Measurements from ENCODE around the gene DSP.

The DSP gene

DNA sequence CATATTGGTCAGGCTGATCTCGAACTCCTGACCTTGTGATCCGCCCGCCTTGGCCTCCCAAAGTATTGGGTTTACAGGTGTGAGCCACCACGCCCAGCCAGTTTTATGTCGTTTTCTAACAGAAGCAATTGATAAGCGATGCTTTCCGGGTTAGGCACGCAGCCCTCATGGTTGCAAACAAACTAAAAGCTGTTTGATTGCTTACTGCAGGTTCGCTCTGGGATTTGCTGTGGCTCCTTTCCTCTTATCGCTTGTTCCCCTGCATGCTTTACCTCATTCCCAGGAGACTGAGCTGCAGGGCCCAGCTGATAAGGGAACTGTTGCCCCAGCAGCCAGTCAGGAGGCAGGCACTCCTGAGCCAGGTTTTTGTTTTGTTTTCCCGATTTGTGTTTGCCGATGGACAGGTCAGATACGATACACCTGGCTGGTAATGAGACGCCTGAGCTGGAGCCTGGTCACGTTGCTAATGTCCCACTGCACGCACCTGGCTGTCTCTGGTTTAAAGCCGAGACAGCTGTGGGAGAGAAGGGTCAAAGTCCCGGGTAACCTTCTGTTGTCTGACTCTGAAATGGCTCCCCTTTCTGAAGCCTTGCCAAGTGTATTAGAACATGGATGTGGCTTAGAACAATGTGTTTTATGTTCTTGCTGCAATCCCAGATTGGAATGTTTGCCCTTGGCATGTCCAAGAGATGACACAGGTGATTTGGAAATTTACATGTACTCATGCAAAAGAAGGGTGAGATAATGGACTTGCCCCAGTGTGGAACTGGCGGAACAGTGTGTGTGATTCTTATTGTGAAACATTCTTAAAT lies 19.9 kb downstream of the DSP start:
- DNase-seq = no peak

GRCh38 chr6:7562769-7563168 lies 21.3 kb downstream of the DSP start:
- DNase-seq = peak; percentile 72 to 96

GRCh38 chr6:7566107-7566506 lies 24.6 kb downstream of the DSP start:
- no peak for DNase-seq

DNA sequence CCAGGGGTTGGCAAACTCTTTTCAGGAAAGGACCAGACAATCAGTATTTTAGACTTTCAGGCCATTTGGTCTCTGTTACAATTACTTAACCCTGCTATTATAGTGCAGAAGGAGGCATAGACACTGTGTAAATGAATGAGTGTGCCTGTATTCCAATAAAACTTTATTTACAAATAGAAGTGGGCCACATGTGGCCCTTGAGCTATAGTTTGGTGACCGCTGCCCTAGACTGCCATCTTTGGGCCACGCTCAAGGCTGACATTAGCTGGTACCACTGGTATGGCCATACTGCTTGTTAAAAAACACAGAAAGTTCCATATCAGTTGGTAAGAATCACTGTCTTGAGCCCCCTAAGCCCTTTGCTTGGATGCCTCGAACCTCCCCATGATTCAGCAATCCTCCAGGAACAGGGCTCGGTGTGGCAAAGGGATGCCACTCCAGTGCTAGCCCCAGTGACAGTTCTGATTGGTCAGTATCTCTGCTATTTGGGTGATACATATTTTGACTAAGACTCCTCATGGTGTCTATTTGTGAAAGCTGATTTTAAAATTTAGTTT lies 25.2 kb downstream of the DSP start:
- DNase-seq = no peak

- no peak for DNase-seq
Observed at GRCh38 chr6:7568021-7568420, 26.6 kb downstream of the DSP start.

GRCh38 chr6:7569082-7569481 lies 27.6 kb downstream of the DSP start:
- DNase-seq = no peak

- DNase-seq = no peak
Observed at GRCh38 chr6:7572213-7572943, 30.9 kb downstream of the DSP start.

DNA sequence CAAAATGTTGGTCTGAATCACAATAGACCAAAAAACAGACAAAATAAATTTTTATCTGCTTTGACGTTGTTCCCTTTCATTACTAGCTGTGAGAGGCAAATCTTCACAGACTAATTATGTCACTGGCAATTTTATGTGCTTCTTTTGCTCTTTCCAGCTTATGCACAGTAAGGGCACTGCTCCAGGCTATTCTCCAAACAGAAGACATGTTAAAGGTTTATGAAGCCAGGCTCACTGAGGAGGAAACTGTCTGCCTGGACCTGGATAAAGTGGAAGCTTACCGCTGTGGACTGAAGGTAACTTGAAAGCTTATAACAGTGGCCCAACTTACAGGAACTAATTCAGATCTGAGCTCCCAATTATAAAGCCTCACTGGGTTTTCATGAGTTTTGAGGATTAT lies 33.0 kb downstream of the DSP start:
- DNase-seq = no peak

- DNase-seq = peak; percentile 24 to 63
Observed at GRCh38 chr6:7578516-7578915, 37.0 kb downstream of the DSP start.

DNA sequence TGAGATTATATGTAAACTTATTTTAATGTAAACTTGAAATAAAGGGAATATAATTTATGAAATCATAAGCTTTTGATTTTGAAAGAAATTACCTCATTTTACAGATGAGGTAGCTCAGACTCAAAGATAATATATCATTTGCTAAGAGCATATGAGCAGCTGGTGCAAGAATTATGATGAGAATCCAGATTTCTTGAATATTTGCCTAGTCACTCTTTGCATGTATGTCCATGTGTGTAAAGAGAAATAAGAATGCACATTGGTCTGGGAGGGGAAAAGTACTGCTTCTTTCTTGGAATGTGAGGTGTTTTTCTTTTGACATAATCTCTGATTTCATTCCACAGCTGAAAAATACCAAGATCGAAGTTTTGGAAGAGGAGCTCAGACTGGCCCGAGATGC lies 37.5 kb downstream of the DSP start:
- peak in 1 of 2 donors; percentile 49 for DNase-seq

- no peak for DNase-seq
Observed at GRCh38 chr6:7579851-7580250, 38.4 kb downstream of the DSP start.

- no peak for DNase-seq
Observed at GRCh38 chr6:7580537-7580926, 39.1 kb downstream of the DSP start.

DNA sequence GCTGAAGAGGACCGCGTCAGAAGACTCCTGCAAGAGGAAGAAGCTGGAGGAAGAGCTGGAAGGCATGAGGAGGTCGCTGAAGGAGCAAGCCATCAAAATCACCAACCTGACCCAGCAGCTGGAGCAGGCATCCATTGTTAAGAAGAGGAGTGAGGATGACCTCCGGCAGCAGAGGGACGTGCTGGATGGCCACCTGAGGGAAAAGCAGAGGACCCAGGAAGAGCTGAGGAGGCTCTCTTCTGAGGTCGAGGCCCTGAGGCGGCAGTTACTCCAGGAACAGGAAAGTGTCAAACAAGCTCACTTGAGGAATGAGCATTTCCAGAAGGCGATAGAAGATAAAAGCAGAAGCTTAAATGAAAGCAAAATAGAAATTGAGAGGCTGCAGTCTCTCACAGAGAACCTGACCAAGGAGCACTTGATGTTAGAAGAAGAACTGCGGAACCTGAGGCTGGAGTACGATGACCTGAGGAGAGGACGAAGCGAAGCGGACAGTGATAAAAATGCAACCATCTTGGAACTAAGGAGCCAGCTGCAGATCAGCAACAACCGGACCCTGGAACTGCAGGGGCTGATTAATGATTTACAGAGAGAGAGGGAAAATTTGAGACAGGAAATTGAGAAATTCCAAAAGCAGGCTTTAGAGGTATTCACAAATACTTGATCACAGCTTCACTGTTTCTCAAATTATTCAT lies 39.6 kb downstream of the DSP start:
- no peak for DNase-seq

GRCh38 chr6:7585287-7585930 lies 43.9 kb downstream of the DSP start:
- no peak for DNase-seq

GRCh38 chr6:7587631-7588100 lies 46.2 kb downstream of the DSP start:
- no peak for DNase-seq

DNA sequence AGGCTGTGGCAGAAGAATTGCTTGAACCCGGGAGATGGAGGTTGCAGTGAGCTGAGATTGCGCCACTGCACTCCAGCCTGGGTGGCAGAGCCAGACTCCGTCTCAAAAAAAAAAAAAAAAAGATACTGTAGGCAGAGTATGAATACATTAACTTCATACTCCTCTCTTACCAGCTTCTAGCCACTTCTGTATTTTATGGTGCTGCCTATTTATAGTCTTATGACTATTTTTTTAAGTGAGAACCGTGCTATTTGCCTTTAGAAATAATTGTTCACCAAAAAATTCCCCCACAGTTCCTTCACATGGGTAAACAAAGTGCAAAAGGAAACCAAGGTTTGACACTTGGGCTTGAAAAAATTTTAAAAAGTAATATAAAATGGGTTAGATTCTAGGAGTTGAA lies 47.0 kb downstream of the DSP start:
- peak; percentile 31 to 77 for DNase-seq

- peak in 1 of 2 donors; percentile 8 for DNase-seq
Observed at GRCh38 chr6:7589221-7589620, 47.8 kb downstream of the DSP start.

GRCh38 chr6:7589949-7590917 lies 48.8 kb downstream of the DSP start, which contains the start of gene SNRNP48:
SNRNP48 (plus strand) TSS chr6:7590198; CDS start chr6:7590258, 60 bp downstream.
- DNase-seq = peak; percentile 95

DNA sequence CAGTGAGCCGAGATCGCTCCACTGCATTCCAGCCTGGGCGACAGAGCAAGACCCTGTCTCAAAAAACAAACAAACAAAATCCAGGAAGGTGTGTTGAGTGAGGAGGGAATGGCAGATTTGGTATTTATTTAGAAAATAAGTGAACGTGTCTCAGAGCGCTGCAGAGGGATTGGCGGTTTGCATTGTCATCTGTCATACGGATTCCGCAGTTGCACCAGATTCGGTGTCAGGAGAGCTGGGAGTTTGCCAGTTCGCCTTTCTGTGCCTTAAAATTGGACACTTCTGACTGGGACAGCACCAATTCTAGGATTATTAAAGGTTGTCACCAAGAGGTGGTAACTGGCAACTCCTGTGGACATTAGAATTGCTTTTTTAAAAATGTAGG lies 49.4 kb downstream of the DSP start:
- DNase-seq = peak; percentile 47 to 48

DNA sequence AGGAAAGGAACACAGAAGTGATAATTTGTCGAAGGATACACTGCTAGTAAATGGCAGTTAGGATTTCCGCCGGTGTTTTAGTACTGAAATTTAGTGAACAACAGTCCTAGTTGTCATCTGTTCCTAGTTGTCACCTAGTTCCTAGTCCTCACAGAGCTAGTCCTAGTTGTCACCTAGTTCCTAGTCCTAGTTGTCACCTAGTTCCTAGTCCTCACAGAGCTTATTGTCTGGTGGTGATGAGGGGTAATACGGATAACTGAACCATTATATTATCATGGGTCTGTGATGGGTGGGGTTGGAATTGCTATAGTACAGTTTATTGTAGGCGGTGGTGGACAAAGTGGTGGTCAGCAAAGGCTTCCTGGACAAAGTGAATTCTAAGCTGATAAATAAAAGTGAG lies 50.3 kb downstream of the DSP start:
- no peak for DNase-seq

GRCh38 chr6:7593229-7593628 lies 51.8 kb downstream of the DSP start:
- no peak for DNase-seq
